ENCODE data around the gene TSC2. TPM values are rescaled to one million over a fixed set of nuclear protein-coding genes. Genes with fewer than 3 reads are reported as not detected.

Gene TSC2
- total RNA-seq, 1 experiment from 2014 or later: 134 TPM

DNA sequence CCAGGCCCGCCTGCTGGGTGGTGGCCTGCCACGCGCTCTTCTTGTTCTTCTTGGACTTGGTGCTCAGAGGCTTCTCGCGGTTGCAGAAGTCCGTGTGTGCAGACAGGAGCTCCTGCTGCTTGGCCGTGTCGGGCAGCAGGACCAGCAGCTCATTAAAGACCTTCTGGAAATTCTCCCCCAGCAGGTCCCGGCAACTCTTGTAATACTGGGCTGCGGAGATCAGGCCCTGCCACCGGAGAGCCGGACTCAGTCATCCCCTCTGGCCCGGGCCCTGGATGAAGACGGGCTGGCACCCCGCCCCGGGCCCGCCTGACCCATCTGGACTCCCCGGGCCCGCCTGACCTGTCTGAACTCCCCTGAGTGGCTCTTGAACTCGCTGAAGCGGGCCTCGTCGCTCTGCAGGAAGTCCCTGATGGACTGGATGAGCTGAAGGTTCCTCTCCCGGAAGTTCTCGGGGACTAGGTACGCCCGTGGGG, 49.4 kb upstream of the TSC2 start:
- TF ChIP-seq TP53 (CRISPR knock-in tag; IDR thresholded peaks at IDR 0.05) (no peak), ESRRA (CRISPR knock-in tag; IDR thresholded peaks at IDR 0.05; ENCODE audit: borderline replicate concordance) (no peak), RELA (CRISPR knock-in tag; IDR thresholded peaks at IDR 0.05; ENCODE audit: borderline replicate concordance) (no peak), ELF4 (CRISPR knock-in tag; IDR thresholded peaks at IDR 0.05; ENCODE audit: low read depth) (no peak), CDX4 (CRISPR knock-in tag; IDR thresholded peaks at IDR 0.05; ENCODE audit: borderline replicate concordance) (no peak), NFE2L1 (CRISPR knock-in tag; IDR thresholded peaks at IDR 0.05) (no peak), MXD4 (CRISPR knock-in tag; IDR thresholded peaks at IDR 0.05; ENCODE audit: borderline replicate concordance) (no peak), TEAD1 (CRISPR knock-in tag; IDR thresholded peaks at IDR 0.05) (no peak), ZSCAN18 (CRISPR knock-in tag; IDR thresholded peaks at IDR 0.05) (no peak), MAX (CRISPR knock-in tag; IDR thresholded peaks at IDR 0.05) (no peak), NFYB (CRISPR knock-in tag; conservative IDR thresholded peaks at IDR 0.05; ENCODE audit: low read depth) (no peak), CREM (CRISPR knock-in tag; IDR thresholded peaks at IDR 0.05) (no peak), ZNF232 (CRISPR knock-in tag; IDR thresholded peaks at IDR 0.05) (no peak), TEAD4 (CRISPR knock-in tag; IDR thresholded peaks at IDR 0.05) (no peak), ZNF138 (CRISPR knock-in tag; conservative IDR thresholded peaks at IDR 0.05) (no peak), GTF2I (CRISPR knock-in tag; conservative IDR thresholded peaks at IDR 0.05) (no peak)
- TF ChIP-seq, protein P1, sequence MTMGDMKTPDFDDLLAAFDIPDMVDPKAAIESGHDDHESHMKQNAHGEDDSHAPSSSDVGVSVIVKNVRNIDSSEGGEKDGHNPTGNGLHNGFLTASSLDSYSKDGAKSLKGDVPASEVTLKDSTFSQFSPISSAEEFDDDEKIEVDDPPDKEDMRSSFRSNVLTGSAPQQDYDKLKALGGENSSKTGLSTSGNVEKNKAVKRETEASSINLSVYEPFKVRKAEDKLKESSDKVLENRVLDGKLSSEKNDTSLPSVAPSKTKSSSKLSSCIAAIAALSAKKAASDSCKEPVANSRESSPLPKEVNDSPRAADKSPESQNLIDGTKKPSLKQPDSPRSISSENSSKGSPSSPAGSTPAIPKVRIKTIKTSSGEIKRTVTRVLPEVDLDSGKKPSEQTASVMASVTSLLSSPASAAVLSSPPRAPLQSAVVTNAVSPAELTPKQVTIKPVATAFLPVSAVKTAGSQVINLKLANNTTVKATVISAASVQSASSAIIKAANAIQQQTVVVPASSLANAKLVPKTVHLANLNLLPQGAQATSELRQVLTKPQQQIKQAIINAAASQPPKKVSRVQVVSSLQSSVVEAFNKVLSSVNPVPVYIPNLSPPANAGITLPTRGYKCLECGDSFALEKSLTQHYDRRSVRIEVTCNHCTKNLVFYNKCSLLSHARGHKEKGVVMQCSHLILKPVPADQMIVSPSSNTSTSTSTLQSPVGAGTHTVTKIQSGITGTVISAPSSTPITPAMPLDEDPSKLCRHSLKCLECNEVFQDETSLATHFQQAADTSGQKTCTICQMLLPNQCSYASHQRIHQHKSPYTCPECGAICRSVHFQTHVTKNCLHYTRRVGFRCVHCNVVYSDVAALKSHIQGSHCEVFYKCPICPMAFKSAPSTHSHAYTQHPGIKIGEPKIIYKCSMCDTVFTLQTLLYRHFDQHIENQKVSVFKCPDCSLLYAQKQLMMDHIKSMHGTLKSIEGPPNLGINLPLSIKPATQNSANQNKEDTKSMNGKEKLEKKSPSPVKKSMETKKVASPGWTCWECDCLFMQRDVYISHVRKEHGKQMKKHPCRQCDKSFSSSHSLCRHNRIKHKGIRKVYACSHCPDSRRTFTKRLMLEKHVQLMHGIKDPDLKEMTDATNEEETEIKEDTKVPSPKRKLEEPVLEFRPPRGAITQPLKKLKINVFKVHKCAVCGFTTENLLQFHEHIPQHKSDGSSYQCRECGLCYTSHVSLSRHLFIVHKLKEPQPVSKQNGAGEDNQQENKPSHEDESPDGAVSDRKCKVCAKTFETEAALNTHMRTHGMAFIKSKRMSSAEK (CRISPR knock-in tag; IDR thresholded peaks at IDR 0.05; ENCODE audit: borderline replicate concordance): no peak
- TF ChIP-seq, protein P2, sequence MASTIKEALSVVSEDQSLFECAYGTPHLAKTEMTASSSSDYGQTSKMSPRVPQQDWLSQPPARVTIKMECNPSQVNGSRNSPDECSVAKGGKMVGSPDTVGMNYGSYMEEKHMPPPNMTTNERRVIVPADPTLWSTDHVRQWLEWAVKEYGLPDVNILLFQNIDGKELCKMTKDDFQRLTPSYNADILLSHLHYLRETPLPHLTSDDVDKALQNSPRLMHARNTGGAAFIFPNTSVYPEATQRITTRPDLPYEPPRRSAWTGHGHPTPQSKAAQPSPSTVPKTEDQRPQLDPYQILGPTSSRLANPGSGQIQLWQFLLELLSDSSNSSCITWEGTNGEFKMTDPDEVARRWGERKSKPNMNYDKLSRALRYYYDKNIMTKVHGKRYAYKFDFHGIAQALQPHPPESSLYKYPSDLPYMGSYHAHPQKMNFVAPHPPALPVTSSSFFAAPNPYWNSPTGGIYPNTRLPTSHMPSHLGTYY (CRISPR knock-in tag; IDR thresholded peaks at IDR 0.05): no peak
- TF ChIP-seq, protein P3, sequence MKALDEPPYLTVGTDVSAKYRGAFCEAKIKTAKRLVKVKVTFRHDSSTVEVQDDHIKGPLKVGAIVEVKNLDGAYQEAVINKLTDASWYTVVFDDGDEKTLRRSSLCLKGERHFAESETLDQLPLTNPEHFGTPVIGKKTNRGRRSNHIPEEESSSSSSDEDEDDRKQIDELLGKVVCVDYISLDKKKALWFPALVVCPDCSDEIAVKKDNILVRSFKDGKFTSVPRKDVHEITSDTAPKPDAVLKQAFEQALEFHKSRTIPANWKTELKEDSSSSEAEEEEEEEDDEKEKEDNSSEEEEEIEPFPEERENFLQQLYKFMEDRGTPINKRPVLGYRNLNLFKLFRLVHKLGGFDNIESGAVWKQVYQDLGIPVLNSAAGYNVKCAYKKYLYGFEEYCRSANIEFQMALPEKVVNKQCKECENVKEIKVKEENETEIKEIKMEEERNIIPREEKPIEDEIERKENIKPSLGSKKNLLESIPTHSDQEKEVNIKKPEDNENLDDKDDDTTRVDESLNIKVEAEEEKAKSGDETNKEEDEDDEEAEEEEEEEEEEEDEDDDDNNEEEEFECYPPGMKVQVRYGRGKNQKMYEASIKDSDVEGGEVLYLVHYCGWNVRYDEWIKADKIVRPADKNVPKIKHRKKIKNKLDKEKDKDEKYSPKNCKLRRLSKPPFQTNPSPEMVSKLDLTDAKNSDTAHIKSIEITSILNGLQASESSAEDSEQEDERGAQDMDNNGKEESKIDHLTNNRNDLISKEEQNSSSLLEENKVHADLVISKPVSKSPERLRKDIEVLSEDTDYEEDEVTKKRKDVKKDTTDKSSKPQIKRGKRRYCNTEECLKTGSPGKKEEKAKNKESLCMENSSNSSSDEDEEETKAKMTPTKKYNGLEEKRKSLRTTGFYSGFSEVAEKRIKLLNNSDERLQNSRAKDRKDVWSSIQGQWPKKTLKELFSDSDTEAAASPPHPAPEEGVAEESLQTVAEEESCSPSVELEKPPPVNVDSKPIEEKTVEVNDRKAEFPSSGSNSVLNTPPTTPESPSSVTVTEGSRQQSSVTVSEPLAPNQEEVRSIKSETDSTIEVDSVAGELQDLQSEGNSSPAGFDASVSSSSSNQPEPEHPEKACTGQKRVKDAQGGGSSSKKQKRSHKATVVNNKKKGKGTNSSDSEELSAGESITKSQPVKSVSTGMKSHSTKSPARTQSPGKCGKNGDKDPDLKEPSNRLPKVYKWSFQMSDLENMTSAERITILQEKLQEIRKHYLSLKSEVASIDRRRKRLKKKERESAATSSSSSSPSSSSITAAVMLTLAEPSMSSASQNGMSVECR (CRISPR knock-in tag; IDR thresholded peaks at IDR 0.05; ENCODE audit: borderline replicate concordance): no peak
- TF ChIP-seq, protein P4, sequence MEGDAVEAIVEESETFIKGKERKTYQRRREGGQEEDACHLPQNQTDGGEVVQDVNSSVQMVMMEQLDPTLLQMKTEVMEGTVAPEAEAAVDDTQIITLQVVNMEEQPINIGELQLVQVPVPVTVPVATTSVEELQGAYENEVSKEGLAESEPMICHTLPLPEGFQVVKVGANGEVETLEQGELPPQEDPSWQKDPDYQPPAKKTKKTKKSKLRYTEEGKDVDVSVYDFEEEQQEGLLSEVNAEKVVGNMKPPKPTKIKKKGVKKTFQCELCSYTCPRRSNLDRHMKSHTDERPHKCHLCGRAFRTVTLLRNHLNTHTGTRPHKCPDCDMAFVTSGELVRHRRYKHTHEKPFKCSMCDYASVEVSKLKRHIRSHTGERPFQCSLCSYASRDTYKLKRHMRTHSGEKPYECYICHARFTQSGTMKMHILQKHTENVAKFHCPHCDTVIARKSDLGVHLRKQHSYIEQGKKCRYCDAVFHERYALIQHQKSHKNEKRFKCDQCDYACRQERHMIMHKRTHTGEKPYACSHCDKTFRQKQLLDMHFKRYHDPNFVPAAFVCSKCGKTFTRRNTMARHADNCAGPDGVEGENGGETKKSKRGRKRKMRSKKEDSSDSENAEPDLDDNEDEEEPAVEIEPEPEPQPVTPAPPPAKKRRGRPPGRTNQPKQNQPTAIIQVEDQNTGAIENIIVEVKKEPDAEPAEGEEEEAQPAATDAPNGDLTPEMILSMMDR (IDR thresholded peaks at IDR 0.05): no peak
- no peak overlapping the region; the same call in 1 of the 2 replicates for H3K27ac Mint-ChIP-seq
- 0 out of 2 replicates have a peak, but pooled peaks cover 1% of the 10 kb centered on the region for H3K4me1 Mint-ChIP-seq
- no peaks in the 10 kb centered on the region for H3K9me3 Mint-ChIP-seq
- no peak for ATAC-seq
- H3K27me3 Mint-ChIP-seq (ENCODE audit: low read depth): no peaks in the 10 kb centered on the region; the same call in 1 of the 2 replicates
- POLR2A ChIA-PET: no interaction called here
- CTCF ChIA-PET: interaction anchor here (0.5 to 0.7 kb wide), 2 partner anchors 18 to 140 kb away, joined by 3 read pairs; no protein-coding TSS in a partner anchor
- no peak overlapping the region for H3K4me3 Mint-ChIP-seq
- no peak for DNase-seq (ENCODE audit: low spot score)
- peaks cover 24% of the 10 kb centered on the region for H3K36me3 Mint-ChIP-seq
